ENCODE measurements around the gene GPR31.
"Not testable (repeated sequence)": the region's sequence is repeated elsewhere in the genome, so short reads cannot be mapped to it uniquely, and the experiment has no call there.

- not testable (repeated sequence) for TF ChIP-seq CTCF (IDR thresholded peaks at IDR 0.05; ENCODE audit: extremely low read depth in 1 of 2, insufficient read depth in 1 of 2, low read depth in 1 of 2, low read length in 2 of 2); POLR2AphosphoS5 (IDR thresholded peaks at IDR 0.05; ENCODE audit: insufficient read depth, low read depth, low read length); POLR2A (IDR thresholded peaks at IDR 0.05; ENCODE audit: low read depth, low read length); MAX (IDR thresholded peaks at IDR 0.05; ENCODE audit: insufficient read depth, insufficient read length); EZH2 (IDR thresholded peaks at IDR 0.05; ENCODE audit: borderline replicate concordance, low read depth, low read length, severe bottlenecking); GATA2 (IDR thresholded peaks at IDR 0.05; ENCODE audit: insufficient read depth, insufficient read length, low read depth, low read length); JUN (IDR thresholded peaks at IDR 0.05; ENCODE audit: borderline replicate concordance, insufficient read depth, insufficient read length, low read depth); MYC (IDR thresholded peaks at IDR 0.05; ENCODE audit: low read depth, low read length)
These were observed 33.3 kb upstream of the GPR31 start for GRCh38 chr6:167191043-167191583.
